HG02840 (cell line): ENCODE measurements around the gene AKAP6.
A peak's percentile ranks its signal among the peaks of the same experiment; 100 is the strongest.

Experiments used
- ATAC-seq: cut with Tn5 transposase; IDR thresholded peaks from one replicate; pipeline ENCODE4 v1.9.1; 2021; ENCODE audit warnings: mild to moderate bottlenecking, moderate library complexity, moderate number of reproducible peaks; ENCODE audit not compliant: unreplicated experiment, low FRiP score

Gene AKAP6

GRCh38 chr14:32329690-32330285 is 690 bp downstream of the AKAP6 start:
- no peak for ATAC-seq

- no peak for ATAC-seq
These were observed 1.4 kb downstream of the AKAP6 start for GRCh38 chr14:32330351-32331111.

GRCh38 chr14:32331206-32331605 is 2.1 kb downstream of the AKAP6 start:
- ATAC-seq: no peak

- no peak for ATAC-seq
These were observed 3.6 kb downstream of the AKAP6 start for GRCh38 chr14:32332415-32333316.

- ATAC-seq: no peak
These were observed 7.6 kb downstream of the AKAP6 start for GRCh38 chr14:32336702-32337101.

GRCh38 chr14:32337759-32338158 is 8.7 kb downstream of the AKAP6 start:
- no peak for ATAC-seq

GRCh38 chr14:32339188-32339587 is 10.1 kb downstream of the AKAP6 start:
- no peak for ATAC-seq

- ATAC-seq: no peak
These were observed 13.1 kb downstream of the AKAP6 start for GRCh38 chr14:32341947-32342846.

- ATAC-seq: no peak
These were observed 13.7 kb downstream of the AKAP6 start for GRCh38 chr14:32342847-32343194.

- ATAC-seq: no peak
These were observed 14.9 kb downstream of the AKAP6 start for GRCh38 chr14:32343926-32344430.

GRCh38 chr14:32345311-32345791 is 16.3 kb downstream of the AKAP6 start:
- ATAC-seq: no peak

- ATAC-seq: no peak
These were observed 20.2 kb downstream of the AKAP6 start for GRCh38 chr14:32349322-32349721.

- ATAC-seq: peak; percentile 86
These were observed 20.9 kb downstream of the AKAP6 start for GRCh38 chr14:32350020-32350419.

- no peak for ATAC-seq
These were observed 23.5 kb downstream of the AKAP6 start for GRCh38 chr14:32352631-32353030.

- ATAC-seq: no peak
These were observed 25.6 kb downstream of the AKAP6 start for GRCh38 chr14:32354716-32355115.

GRCh38 chr14:32358781-32359180 is 29.7 kb downstream of the AKAP6 start:
- ATAC-seq: no peak

- ATAC-seq: no peak
These were observed 32.6 kb downstream of the AKAP6 start for GRCh38 chr14:32361674-32362073.

GRCh38 chr14:32363761-32364160 is 34.7 kb downstream of the AKAP6 start:
- ATAC-seq: no peak

GRCh38 chr14:32364941-32365340 is 35.8 kb downstream of the AKAP6 start:
- ATAC-seq: no peak
